Caco-2 (cell line): ENCODE measurements around the gene CACNA1S. TPM values are rescaled to one million over a fixed set of nuclear protein-coding genes. Genes with fewer than 3 reads are reported as not detected.

Experiments
- BruUV-seq: library from RNA; stranded (reverse); fragments of 400-500 nt; replicated peaks from 2 replicates; lab custom pipeline; 2021; lab: Mats Ljungman, UMichigan
- CTCF ChIA-PET: fragments of 300-600 bp; sonication (Branson Sonifier 250); formaldehyde crosslinking; loops from one replicate; lab custom pipeline; 2022; ENCODE audit warnings: antibody characterized with exemption; lab: Charles Lee
- POLR2A ChIA-PET: fragments of 300-600 bp; sonication (Branson Sonifier 250); formaldehyde crosslinking; loops from one replicate; lab custom pipeline; 2022; ENCODE audit warnings: antibody characterized with exemption; lab: Charles Lee
- DNase-seq, 2 experiments: peaks; one replicate each; pipeline versions ENCODE4 v3.0.0 to v3.0.0-alpha.2; 2020 to 2022
- H3K27me3 ChIP-seq: replicated peaks from 2 replicates; pipeline ENCODE4 v1.6.0; 2011; ENCODE audit warnings: low read length; ENCODE audit not compliant: control insufficient read depth, insufficient read depth
- H3K36me3 ChIP-seq: 2 replicates; pipeline ENCODE4 v1.5.1; 2011; ENCODE audit warnings: low read length; ENCODE audit not compliant: control insufficient read depth, insufficient read depth
- H3K4me1 ChIP-seq: fragments of 250-450 bp; sonication (Bioruptor Pico); 2 replicates; pipeline ENCODE4 v1.5.1; 2020; ENCODE audit warnings: mild to moderate bottlenecking
- H3K4me3 ChIP-seq: 2 replicates; pipeline ENCODE4 v1.5.1; 2011; ENCODE audit warnings: low read depth, mild to moderate bottlenecking, control low read depth, low read length
- H3K9me3 ChIP-seq: fragments of 250-450 bp; sonication (Bioruptor Pico); 2 replicates; pipeline ENCODE4 v1.5.1; 2020; ENCODE audit warnings: mild to moderate bottlenecking, moderate library complexity
- H3K27ac Mint-ChIP-seq: one replicate; pipeline ENCODE4 v1.8.0; 2022; ENCODE audit warnings: mixed read lengths; ENCODE audit not compliant: unreplicated experiment
- H3K27me3 Mint-ChIP-seq: one replicate; pipeline ENCODE4 v1.8.0; 2022; ENCODE audit warnings: mixed read lengths; ENCODE audit not compliant: insufficient read depth, unreplicated experiment
- H3K36me3 Mint-ChIP-seq: one replicate; pipeline ENCODE4 v1.8.0; 2022; ENCODE audit warnings: mild to moderate bottlenecking, mixed read lengths; ENCODE audit not compliant: insufficient read depth, unreplicated experiment
- H3K4me1 Mint-ChIP-seq: one replicate; pipeline ENCODE4 v1.8.0; 2022; ENCODE audit warnings: low read depth, mixed read lengths; ENCODE audit not compliant: unreplicated experiment
- H3K4me3 Mint-ChIP-seq: one replicate; pipeline ENCODE4 v1.8.0; 2022; ENCODE audit warnings: mild to moderate bottlenecking, moderate library complexity, mixed read lengths; ENCODE audit not compliant: unreplicated experiment
- H3K9me3 Mint-ChIP-seq: one replicate; pipeline ENCODE4 v1.8.0; 2022; ENCODE audit warnings: mixed read lengths; ENCODE audit not compliant: unreplicated experiment
- intact Hi-C: fragments of 100-400 bp; cut with micrococcal nuclease; formaldehyde crosslinking; loops from one replicate; pipeline ENCODE4 v1.10.0; 2022; ENCODE audit not compliant: unreplicated experiment
- total RNA-seq: library from RNA; stranded (reverse); gene quantifications from 2 replicates; pipeline ENCODE4 v1.2.3, GENCODE V29; 2022
- TF ChIP-seq, protein P1 (sequence below), 2 experiments: fragments of 200-600 bp in 1 of 2; IDR thresholded peaks; 1 replicate in 1 of 2; 2 replicates in 1 of 2; pipeline versions ENCODE4 v1.5.1 to v1.8.0; 2011 to 2022; ENCODE audit warnings: antibody characterized with exemption in 1 of 2, control low read depth in 1 of 2, inconsistent platforms in 1 of 2, low read depth in 1 of 2, low read length in 1 of 2, mild to moderate bottlenecking in 1 of 2, moderate library complexity in 1 of 2; ENCODE audit not compliant: insufficient read depth in 1 of 2, severe bottlenecking in 1 of 2, unreplicated experiment in 1 of 2

The CACNA1S gene
- total RNA-seq, 1 experiment from 2014 or later = 0.07 TPM

DNA sequence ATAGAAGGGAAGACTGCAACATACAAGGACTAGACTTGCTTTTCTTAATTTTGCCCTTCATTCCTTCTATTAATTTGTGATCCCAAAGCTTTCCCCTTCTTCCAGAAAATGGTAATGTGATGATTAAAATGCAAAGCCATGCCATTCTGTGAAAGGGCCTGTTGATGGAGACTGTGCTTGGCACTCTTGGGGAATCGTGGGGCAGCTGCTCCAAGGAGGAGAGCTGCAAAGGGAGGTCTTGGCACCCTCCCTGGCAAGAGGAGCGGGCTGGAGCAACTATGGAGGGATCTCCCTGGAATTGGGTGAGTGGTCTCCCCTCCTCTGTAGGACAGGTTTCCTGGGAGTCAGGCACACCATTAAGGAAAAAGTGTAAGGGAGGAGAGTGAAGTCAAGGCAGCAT is 16.6 kb downstream of the CACNA1S start:
- no peak overlapping the region for H3K4me3 ChIP-seq
- Mint-ChIP-seq H3K4me3 (no peak overlapping the region), H3K27me3 (peaks cover 6% of the 10 kb centered on the region), H3K36me3 (no peaks in the 10 kb centered on the region), H3K27ac (no peak overlapping the region), H3K4me1 (no peaks in the 10 kb centered on the region), H3K9me3 (no peaks in the 10 kb centered on the region)
- H3K27me3 ChIP-seq = no peaks in the 10 kb centered on the region
- no peak for DNase-seq
- intact Hi-C loops = no loop called here
- H3K4me1 ChIP-seq = no peaks in the 10 kb centered on the region
- TF ChIP-seq, protein P1, sequence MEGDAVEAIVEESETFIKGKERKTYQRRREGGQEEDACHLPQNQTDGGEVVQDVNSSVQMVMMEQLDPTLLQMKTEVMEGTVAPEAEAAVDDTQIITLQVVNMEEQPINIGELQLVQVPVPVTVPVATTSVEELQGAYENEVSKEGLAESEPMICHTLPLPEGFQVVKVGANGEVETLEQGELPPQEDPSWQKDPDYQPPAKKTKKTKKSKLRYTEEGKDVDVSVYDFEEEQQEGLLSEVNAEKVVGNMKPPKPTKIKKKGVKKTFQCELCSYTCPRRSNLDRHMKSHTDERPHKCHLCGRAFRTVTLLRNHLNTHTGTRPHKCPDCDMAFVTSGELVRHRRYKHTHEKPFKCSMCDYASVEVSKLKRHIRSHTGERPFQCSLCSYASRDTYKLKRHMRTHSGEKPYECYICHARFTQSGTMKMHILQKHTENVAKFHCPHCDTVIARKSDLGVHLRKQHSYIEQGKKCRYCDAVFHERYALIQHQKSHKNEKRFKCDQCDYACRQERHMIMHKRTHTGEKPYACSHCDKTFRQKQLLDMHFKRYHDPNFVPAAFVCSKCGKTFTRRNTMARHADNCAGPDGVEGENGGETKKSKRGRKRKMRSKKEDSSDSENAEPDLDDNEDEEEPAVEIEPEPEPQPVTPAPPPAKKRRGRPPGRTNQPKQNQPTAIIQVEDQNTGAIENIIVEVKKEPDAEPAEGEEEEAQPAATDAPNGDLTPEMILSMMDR (IDR thresholded peaks at IDR 0.05; ENCODE audit: insufficient read depth in 1 of 2, low read depth in 1 of 2, low read length in 1 of 2, severe bottlenecking in 1 of 2, unreplicated experiment in 1 of 2) = no peak
- ChIA-PET POLR2A (interaction anchor here (1.2 kb wide), 1 partner anchor 9 kb away, joined by 3 read pairs; no protein-coding TSS in a partner anchor), CTCF (no interaction called here)
- BruUV-seq = no TSS peak
- no peaks in the 10 kb centered on the region for H3K36me3 ChIP-seq
- H3K9me3 ChIP-seq = no peaks in the 10 kb centered on the region

DNA sequence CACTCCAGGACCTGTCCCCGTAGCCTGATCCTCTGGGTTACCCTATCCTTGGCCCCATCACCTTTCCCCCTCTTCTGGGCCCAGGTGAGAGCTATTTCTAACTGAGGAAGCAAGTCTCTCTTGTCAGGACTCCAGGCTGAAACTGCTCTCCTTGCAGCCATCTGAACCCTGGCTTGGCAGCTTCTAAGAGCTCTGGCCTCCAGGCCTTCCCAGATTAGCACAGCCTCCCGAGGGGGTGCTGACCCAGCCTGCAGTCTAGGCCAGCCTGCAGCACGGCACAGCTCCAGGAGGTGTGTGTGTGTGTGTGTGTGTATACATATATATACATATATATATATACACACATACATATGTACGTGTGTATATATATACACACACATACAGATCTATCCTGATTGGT is 17.4 kb downstream of the CACNA1S start:
- intact Hi-C loops = no loop called here
- no peaks in the 10 kb centered on the region for H3K9me3 Mint-ChIP-seq
- CTCF ChIA-PET = no interaction called here

DNA sequence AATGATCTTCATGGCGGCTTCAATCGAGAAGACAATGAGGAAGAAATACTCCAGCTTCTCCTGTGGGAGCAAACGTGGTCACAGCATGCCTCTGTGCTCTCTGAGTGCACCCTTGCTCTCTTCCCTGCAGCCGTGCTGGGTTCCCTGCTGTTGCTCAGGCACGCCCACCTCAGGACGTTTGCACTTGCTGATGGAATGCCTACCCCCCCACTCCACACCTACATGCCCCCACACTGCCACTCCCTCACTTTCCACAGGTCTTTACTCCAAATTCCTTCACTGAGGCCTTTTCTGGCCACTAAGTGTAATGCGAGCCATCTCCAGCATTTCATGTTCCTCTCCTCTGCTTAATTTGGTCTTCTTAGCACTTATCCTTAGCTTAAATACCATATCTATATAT is 18.3 kb downstream of the CACNA1S start:
- no peak overlapping the region for H3K27ac Mint-ChIP-seq
- POLR2A ChIA-PET = no interaction called here
- H3K4me1 ChIP-seq = no peaks in the 10 kb centered on the region
- H3K27me3 Mint-ChIP-seq = peaks cover 6% of the 10 kb centered on the region
- CTCF ChIA-PET = no interaction called here
- no peaks in the 10 kb centered on the region for H3K9me3 Mint-ChIP-seq
- no peaks in the 10 kb centered on the region for H3K36me3 Mint-ChIP-seq
- no peak overlapping the region for H3K4me3 Mint-ChIP-seq
- H3K4me3 ChIP-seq = no peak overlapping the region
- intact Hi-C loops = no loop called here
- no peaks in the 10 kb centered on the region for H3K4me1 Mint-ChIP-seq
- H3K27me3 ChIP-seq = no peaks in the 10 kb centered on the region
- no peaks in the 10 kb centered on the region for H3K9me3 ChIP-seq
- H3K36me3 ChIP-seq = no peaks in the 10 kb centered on the region
- TF ChIP-seq, protein P1 (IDR thresholded peaks at IDR 0.05; ENCODE audit: insufficient read depth in 1 of 2, low read depth in 1 of 2, low read length in 1 of 2, severe bottlenecking in 1 of 2, unreplicated experiment in 1 of 2) = no peak
- DNase-seq = no peak
- BruUV-seq = no TSS peak

More for the DNA sequence above, 17.4 kb downstream of the CACNA1S start:
- TF ChIP-seq, protein P1 (IDR thresholded peaks at IDR 0.05; ENCODE audit: insufficient read depth in 1 of 2, low read depth in 1 of 2, low read length in 1 of 2, severe bottlenecking in 1 of 2, unreplicated experiment in 1 of 2) = no peak
- no peaks in the 10 kb centered on the region for H3K27me3 ChIP-seq
- no peaks in the 10 kb centered on the region for H3K4me1 ChIP-seq
- no peaks in the 10 kb centered on the region for H3K9me3 ChIP-seq
- no peak overlapping the region for H3K4me3 ChIP-seq
- Mint-ChIP-seq H3K27me3 (peaks cover 6% of the 10 kb centered on the region), H3K27ac (no peak overlapping the region), H3K4me3 (no peak overlapping the region), H3K36me3 (no peaks in the 10 kb centered on the region), H3K4me1 (no peaks in the 10 kb centered on the region)
- no peak for DNase-seq
- no TSS peak for BruUV-seq
- POLR2A ChIA-PET = no interaction called here
- H3K36me3 ChIP-seq = no peaks in the 10 kb centered on the region
